Fibroblast of lung (primary cell): ENCODE data around the gene SLC6A19.

Experiments used
- CTCF ChIP-seq, 2 donors: IDR thresholded peaks in 1 of 2; conservative IDR thresholded peaks in 1 of 2; 1 replicate in 1 of 2; 2 replicates in 1 of 2; pipeline ENCODE4 v1.5.1; 2011 to 2012; ENCODE audit warnings: low read length in 2 of 2, control low read depth in 1 of 2, inconsistent platforms in 1 of 2, low read depth in 1 of 2, mild to moderate bottlenecking in 1 of 2
- EZH2 ChIP-seq: IDR thresholded peaks from 2 replicates; pipeline ENCODE4 v1.5.1; 2012; ENCODE audit warnings: low read length, control low read depth, mild to moderate bottlenecking; ENCODE audit errors: missing control alignments

- TF ChIP-seq CTCF (conservative IDR thresholded peaks at IDR 0.05 in 1 of 2, IDR thresholded peaks at IDR 0.05 in 1 of 2; ENCODE audit: low read depth in 1 of 2, low read length in 2 of 2) (no peak), EZH2 (no peak)
Observed at GRCh38 chr5:1262381-1262780, 61.0 kb downstream of the SLC6A19 start.
